CD4-positive, alpha-beta T cell treated with Interleukin-15 for 1 hour (primary cell): ENCODE measurements around the gene IFI27.
"Not testable (repeated sequence)": the region's sequence is repeated elsewhere in the genome, so short reads cannot be mapped to it uniquely, and the experiment has no call there.

Source experiments
- DNase-seq: peaks from one replicate; pipeline ENCODE4 v3.0.0-alpha.2; 2020

Gene IFI27

GRCh38 chr14:94110552-94111181 is at the start of gene IFI27:
Gene IFI27, plus strand, starts transcription at chr14:94110736.
- no peak for DNase-seq

GRCh38 chr14:94062344-94062940 is 48.1 kb upstream of the IFI27 start:
- no peak for DNase-seq

GRCh38 chr14:94066089-94066676 is 44.4 kb upstream of the IFI27 start:
- no peak for DNase-seq

- DNase-seq: not testable (repeated sequence)
These were observed 38.5 kb upstream of the IFI27 start for GRCh38 chr14:94072076-94072475.

- DNase-seq: no peak
These were observed 36.0 kb upstream of the IFI27 start for GRCh38 chr14:94074534-94074933.

- DNase-seq: no peak
These were observed 35.5 kb upstream of the IFI27 start for GRCh38 chr14:94075008-94075407.

GRCh38 chr14:94077111-94077821 is 33.3 kb upstream of the IFI27 start:
- no peak for DNase-seq

- DNase-seq: no peak
These were observed 32.7 kb upstream of the IFI27 start for GRCh38 chr14:94077823-94078222.

GRCh38 chr14:94079891-94080620 is 30.5 kb upstream of the IFI27 start:
- DNase-seq: no peak

GRCh38 chr14:94080621-94081385 is 29.7 kb upstream of the IFI27 start, which contains the start of the genes DDX24 and IFI27L1:
Gene DDX24, minus strand, starts transcription at chr14:94081202. Its CDS starts 1,460 bp downstream, at chr14:94079742.
Gene IFI27L1, plus strand, starts transcription at chr14:94081310. Its CDS starts 15,628 bp downstream, at chr14:94096938.
- peak; percentile 97 for DNase-seq

GRCh38 chr14:94081386-94081820 is 29.1 kb upstream of the IFI27 start:
- DNase-seq: no peak

GRCh38 chr14:94087891-94088290 is 22.6 kb upstream of the IFI27 start:
- DNase-seq: no peak

GRCh38 chr14:94088516-94088915 is 22.0 kb upstream of the IFI27 start:
- no peak for DNase-seq

- DNase-seq: no peak
These were observed 21.1 kb upstream of the IFI27 start for GRCh38 chr14:94089479-94089878.

- DNase-seq: no peak
These were observed 17.1 kb upstream of the IFI27 start for GRCh38 chr14:94093418-94093817.

GRCh38 chr14:94097091-94097490 is 13.4 kb upstream of the IFI27 start:
- DNase-seq: no peak

GRCh38 chr14:94098326-94098992 is 12.1 kb upstream of the IFI27 start:
- no peak for DNase-seq

- no peak for DNase-seq
These were observed 11.5 kb upstream of the IFI27 start for GRCh38 chr14:94099006-94099405.

GRCh38 chr14:94100847-94101246 is 9.7 kb upstream of the IFI27 start:
- no peak for DNase-seq

- no peak for DNase-seq
These were observed 8.8 kb upstream of the IFI27 start for GRCh38 chr14:94101748-94102147.

GRCh38 chr14:94102768-94103482 is 7.6 kb upstream of the IFI27 start:
- DNase-seq: no peak
